HG03103 (cell line): ENCODE measurements around the gene UGT2B7.
"Not testable (repeated sequence)": the region's sequence is repeated elsewhere in the genome, so short reads cannot be mapped to it uniquely, and the experiment has no call there.

Source experiments
- ATAC-seq: cut with Tn5 transposase; IDR thresholded peaks from one replicate; pipeline ENCODE4 v1.9.1; 2021; ENCODE audit warnings: low read depth; ENCODE audit not compliant: unreplicated experiment

UGT2B7 gene

GRCh38 chr4:69078852-69079251, 17.4 kb upstream of the UGT2B7 start:
- ATAC-seq: no peak

GRCh38 chr4:69088473-69088872, 7.8 kb upstream of the UGT2B7 start:
- no peak for ATAC-seq

- ATAC-seq: no peak
Observed at GRCh38 chr4:69089388-69089787, 6.9 kb upstream of the UGT2B7 start.

GRCh38 chr4:69092190-69092589, 4.1 kb upstream of the UGT2B7 start:
- no peak for ATAC-seq

- no peak for ATAC-seq
Observed at GRCh38 chr4:69092980-69093568, 3.2 kb upstream of the UGT2B7 start.

GRCh38 chr4:69093681-69094080, 2.6 kb upstream of the UGT2B7 start:
- no peak for ATAC-seq

GRCh38 chr4:69095301-69095731, 958 bp upstream of the UGT2B7 start:
- ATAC-seq: no peak

- ATAC-seq: no peak
Observed at GRCh38 chr4:69096810-69097209, 536 bp downstream of the UGT2B7 start.

GRCh38 chr4:69098470-69098869, 2.2 kb downstream of the UGT2B7 start:
- no peak for ATAC-seq

- no peak for ATAC-seq
Observed at GRCh38 chr4:69099910-69100309, 3.6 kb downstream of the UGT2B7 start.

- ATAC-seq: not testable (repeated sequence)
Observed at GRCh38 chr4:69102668-69103067, 6.4 kb downstream of the UGT2B7 start.

- no peak for ATAC-seq
Observed at GRCh38 chr4:69104719-69105275, 8.5 kb downstream of the UGT2B7 start.

- not testable (repeated sequence) for ATAC-seq
Observed at GRCh38 chr4:69115151-69115850, 19.0 kb downstream of the UGT2B7 start.

GRCh38 chr4:69115851-69116213, 19.6 kb downstream of the UGT2B7 start:
- ATAC-seq: no peak

GRCh38 chr4:69116645-69117321, 20.5 kb downstream of the UGT2B7 start:
- ATAC-seq: no peak

GRCh38 chr4:69120870-69121269, 24.6 kb downstream of the UGT2B7 start:
- no peak for ATAC-seq

- ATAC-seq: no peak
Observed at GRCh38 chr4:69122476-69122875, 26.2 kb downstream of the UGT2B7 start.

- ATAC-seq: no peak
Observed at GRCh38 chr4:69124941-69125340, 28.7 kb downstream of the UGT2B7 start.

GRCh38 chr4:69126024-69126423, 29.8 kb downstream of the UGT2B7 start:
- no peak for ATAC-seq

- ATAC-seq: no peak
Observed at GRCh38 chr4:69133993-69134392, 37.7 kb downstream of the UGT2B7 start.

- ATAC-seq: no peak
Observed at GRCh38 chr4:69134471-69134870, 38.2 kb downstream of the UGT2B7 start.

GRCh38 chr4:69141320-69141719, 45.0 kb downstream of the UGT2B7 start:
- ATAC-seq: no peak
